CD4-positive, alpha-beta T cell treated with Interleukin-17A for 4 hours (primary cell): ENCODE measurements around the gene PITX3.

Source experiments
- DNase-seq: peaks from one replicate; pipeline ENCODE4 v3.0.0-alpha.2; 2020; ENCODE audit warnings: mixed read lengths

PITX3 gene

DNA sequence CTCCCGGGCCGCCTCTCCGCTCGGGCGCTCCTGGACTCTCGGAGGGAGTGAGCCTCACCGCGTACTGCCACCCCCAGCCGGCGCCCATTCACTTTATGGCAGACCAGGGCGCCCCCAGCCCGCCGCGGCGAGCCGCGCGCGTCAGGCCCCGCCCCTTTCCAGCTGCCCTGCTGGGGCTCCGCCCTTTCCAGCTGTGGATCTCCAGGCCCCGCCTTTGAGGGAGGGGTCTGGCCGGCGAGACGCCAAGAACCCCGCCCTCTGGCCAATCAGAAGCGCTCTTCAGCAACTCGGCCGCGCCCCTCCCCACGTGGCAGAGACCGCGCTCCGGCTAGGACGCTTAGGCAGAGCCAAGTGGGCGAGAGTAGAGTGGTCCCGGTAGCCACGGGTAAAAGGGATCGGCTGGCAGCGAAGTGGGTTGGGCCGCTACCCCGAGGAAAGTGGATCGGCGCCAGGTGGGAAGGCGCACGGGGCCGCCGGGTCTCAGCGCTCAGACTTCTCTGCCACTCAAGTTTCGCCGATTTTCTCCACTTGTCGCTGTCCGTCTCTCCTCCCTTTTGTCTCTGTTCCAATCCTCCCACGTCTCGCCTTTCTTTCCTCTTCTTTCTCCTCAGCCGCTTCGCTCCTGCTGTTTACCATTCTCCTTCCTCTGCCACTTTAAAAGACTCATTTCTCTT is at the start of gene PITX3:
PITX3 (minus strand) TSS at position 69 of the 674 bp plus-strand sequence. CDS start 9,432 bp downstream, outside the sequence.
- peak; percentile 88 for DNase-seq

DNA sequence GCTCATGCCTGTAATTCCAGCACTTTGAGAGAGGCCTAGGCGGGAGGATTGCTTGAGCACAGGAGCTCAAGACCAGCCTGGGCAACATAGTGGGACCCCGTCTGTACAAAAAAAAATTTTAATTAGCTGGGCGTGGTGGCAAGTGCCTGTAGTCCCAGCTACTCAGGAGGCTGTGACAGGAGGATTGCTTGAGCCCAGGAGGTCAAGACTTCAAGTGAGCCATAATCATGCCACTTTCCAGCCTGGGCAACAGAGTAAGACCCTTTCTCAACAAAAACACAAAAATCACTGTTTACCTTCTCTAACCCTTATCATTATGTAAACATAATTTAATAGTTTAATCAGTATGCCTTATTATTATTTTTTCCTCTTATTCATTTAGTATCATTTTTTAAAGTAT is 48.5 kb upstream of the PITX3 start:
- no peak for DNase-seq

DNA sequence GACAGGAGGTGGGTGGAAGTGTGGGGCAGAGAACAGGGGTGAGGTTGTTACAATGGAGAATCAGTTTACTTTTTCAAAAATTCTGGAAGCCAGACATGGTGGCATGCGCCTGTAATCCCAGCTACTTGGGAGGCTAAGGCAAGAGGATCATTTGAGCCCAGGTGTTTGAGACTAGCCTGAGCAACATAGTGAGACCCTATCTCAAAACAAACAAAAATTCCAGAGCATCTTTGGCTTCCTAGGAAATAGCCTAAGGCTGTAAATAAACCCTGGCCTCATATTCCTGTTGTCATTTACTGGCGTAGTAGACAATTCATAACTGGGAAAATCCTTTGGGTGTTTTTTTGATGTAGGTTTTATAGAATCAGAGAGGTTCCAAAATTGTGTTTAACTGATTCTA is 48.0 kb upstream of the PITX3 start:
- DNase-seq: no peak

DNA sequence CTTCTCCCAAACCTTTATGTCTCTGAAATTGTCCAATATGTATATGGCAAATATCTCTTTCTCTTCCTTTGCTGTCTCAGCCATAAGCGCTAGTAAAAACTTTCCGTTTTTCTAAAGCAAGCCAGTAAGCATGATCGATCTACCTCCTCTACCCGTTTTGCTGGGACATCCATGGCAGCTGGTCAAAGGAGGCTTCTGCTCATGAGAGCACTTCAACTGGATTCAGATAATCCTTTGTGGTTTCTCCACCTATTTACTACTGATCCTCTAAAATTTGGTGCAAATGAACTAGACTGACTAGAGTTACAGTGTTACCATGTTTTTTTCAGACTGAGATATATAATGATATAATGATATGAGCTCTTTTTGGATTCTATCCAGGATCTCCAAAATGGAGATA is 46.7 kb upstream of the PITX3 start:
- DNase-seq: no peak

DNA sequence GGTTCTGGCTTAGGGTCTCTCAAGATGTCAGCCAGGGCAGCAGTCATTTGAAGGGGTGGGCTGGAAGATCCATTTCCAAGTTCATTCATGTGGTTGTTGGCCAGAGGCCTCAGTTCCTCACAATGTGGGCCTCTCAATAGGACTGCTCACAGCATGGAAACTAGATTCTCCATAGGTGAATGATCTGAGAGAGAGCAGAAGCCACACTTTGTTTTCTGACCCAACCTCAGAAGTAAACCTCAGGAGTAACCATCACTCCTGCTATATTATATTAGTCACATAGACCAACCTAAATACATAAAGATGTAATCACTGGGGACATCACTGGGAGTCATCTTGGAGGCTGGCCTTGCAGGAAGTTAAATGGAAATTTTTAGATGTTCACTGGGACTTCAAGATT is 46.2 kb upstream of the PITX3 start:
- DNase-seq: no peak

DNA sequence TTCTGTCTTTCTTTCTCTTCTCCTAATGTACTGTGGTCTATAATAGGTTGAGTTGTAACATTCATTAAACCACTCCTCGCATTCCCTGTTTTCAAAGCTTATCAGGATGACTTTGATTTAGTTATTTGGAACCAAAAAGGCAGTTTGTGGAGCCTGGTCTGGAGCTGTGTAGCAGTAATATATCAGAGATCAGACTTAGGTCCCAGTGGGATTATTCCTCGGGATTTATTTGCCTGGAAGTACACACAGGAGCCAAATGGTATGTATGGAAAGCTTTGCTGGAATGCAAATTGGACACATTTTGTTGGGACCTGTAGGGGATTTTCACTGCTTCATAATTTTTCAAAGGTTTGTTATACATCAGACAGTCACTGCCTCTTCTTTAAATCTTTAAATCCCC is 44.9 kb upstream of the PITX3 start:
- DNase-seq: no peak

DNA sequence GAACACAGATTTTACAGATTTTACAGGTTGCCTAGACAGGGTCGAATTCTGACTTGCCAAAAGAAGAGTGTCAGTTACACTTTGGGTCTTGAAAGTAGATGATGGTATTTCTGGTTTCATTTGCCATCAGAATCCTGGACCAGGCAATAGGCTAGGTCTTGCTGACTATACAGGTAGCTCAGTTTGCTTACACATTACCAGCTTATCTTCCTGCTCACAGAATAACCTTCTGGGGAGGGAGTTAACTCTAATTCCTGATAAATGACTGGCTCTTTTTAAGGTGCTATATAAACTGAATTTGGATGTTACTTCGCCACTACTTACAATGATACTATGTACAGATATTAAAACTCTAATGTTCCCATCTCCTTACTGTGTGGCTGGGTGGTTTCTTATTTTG is 43.8 kb upstream of the PITX3 start:
- no peak for DNase-seq

DNA sequence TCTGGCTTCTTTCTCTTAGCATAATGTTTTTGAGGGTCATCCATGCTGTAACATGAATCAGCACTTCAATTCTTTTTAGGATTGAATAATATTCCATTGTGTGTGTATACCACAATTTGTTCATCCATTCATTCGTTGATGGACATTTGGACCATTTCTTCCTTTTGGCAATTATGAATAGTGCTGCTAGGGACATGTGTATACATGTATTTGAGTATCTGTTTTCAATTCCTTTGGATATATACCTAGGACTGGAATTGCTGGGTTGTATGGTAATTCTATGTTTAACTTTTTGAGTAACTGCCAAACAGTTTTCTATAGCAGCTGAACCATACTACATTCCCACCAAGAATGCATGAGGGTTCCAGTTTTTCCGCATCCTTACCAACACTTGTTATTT is 43.2 kb upstream of the PITX3 start:
- DNase-seq: no peak

DNA sequence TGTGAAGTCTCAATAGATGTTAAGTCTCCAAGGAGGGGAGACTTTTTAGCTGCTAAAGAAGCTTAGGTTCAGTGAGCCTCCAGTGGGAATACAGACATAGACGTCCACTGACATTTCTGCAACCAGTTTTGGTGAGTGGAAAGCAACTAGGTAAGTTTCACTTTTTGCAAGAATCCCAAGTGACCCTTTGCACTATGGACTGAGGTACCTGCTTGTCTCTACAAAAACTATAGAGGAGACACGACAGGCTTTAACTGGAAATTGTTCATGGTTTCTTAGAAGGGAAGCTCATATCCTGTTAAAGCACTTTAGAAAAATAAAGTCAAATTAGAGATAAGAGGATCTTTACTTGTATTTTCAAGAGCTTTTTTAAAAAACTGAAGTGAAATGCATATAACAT is 42.6 kb upstream of the PITX3 start:
- no peak for DNase-seq

DNA sequence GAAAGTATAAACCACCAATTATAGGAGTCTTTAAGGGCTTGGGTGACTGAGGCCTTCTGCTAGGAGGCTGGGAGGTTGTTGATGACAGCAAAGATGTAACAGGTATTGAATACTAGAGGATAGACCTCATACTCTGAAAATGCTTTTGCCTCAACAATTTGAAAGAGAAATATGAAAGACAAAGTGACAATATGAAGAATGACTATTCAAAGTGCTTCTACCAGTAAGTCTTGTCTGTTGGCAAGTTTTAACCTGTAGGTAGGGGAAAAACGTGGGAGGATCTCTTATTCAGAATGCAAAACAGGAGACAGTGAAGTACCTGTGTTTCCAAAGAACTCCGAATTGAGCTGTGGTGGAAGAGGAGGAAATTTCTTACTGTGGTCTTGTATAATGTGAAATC is 42.2 kb upstream of the PITX3 start:
- DNase-seq: no peak

DNA sequence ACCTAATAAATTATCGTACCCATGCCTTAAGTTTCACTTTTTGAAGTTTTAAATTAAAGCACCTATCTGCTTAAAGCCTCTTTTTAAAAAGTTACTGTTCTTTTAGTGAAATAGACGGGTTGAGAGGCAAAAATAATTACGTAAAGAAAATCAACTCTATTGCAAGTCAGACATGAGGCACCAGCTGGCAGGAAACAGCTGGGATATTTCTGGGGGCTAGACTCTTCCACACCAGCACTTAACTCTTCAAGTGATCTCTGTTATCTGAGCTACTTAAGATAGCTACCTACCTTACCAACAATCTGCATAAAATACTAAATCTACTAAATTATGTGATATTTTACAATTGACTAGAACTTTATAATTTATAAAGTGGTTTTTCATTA is 39.8 kb upstream of the PITX3 start:
- no peak for DNase-seq

DNA sequence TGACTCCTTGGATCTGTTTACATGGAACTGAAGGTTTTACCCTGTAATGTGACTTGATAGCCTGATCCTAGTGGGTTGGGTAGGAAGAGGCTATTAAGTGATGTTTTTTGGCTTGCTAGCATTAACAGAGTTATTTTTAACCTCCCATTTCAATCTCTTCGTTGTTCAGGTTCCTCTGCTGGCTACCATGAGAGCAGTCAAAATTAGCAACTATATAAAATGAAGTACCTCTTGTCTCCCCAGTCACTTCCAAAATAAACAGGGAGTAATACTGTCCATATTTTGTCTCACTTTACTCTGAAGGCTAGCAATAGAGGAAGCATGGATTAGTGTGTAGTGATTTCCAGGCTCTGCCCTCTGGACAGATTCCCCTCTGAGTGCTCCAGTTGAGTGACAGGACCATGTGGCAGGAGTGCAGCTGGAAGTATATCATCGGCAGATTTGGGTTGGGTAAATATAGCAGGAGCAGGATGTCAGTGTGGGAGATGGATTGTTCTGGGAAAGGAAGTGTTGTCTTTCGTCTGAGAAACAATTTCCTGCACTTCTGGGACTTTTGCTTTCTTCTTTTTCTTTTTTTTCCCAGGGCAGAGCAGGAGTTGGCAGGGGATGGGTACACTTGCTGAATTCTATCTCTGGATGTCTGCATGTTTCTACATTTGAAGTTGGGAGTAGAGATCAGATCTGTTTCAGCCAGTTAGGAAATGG is 39.2 kb upstream of the PITX3 start:
- no peak for DNase-seq

DNA sequence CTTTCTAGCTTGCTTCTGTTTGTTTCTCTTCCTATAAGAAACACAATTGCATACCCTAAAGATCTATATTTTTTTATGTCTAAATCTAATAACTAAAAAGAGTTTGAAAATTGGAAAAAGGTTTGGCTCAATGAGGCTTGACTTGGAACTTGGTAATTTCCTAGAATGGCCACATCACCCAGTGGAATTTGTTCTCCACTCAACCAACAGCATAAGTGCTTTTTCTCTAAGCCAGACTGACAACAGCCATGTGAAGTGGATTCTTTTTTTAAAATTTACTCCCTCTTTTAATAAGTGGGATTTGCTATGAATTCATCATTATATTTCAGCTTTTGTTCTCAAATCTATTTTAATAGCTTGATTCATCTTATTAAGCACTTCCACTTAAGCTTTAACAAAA is 37.8 kb upstream of the PITX3 start:
- no peak for DNase-seq

DNA sequence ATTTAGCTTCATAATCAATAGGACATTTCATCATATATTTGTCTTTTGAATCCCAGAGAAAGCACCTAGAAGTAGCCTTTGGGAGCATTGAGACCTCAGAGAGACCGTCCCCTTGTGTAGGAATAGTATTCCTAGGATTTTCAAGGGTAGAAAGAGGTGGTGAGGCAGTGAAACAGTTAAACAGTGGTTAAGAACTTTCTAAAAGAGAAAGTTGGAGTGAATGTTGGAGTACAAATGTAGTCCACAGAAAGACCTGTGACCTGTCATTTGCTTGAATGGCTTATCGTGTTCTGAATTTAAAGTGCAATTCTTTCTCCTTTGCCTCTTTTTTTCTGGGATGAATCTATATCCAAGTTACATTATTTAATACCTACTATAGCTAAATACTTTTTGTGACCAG is 34.0 kb upstream of the PITX3 start:
- DNase-seq: no peak

DNA sequence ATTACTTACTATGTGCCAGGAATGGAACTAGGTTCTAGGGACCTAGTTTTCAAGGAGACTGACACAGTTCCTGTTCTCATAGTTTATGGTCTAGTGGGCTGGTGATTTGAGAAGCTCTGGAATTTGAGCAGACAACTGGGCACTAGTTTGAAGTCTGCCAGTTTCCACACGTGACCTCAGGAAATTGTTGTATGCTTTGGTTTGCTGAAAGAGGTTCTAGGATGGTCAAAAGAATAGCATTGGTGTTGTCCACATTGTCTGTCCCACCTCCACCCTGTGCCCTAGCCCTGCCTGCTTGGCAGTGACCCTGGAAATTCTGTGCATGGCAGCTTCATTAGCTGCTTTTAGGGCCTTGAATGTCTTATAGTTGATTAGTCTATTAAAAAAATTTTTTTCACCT is 32.8 kb upstream of the PITX3 start:
- no peak for DNase-seq

DNA sequence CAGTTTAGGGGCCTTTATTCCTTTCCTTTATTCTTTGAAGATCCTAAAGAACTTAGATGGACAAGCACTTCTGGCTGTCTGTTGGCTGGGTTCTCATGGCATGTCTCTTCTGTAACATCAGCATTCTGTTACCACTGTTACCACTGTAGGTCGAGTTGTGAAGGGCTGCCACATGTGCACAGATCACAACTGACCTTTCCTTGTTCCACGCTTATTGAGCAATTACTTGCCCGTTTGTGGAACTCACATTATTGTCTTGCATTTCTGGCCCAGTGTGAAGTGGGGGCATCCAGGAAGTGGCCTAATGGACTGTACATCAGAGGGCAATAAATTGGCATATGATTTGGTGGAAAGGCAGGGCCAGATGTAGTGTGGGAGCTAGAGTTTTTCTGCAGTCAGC is 27.7 kb upstream of the PITX3 start:
- DNase-seq: no peak

DNA sequence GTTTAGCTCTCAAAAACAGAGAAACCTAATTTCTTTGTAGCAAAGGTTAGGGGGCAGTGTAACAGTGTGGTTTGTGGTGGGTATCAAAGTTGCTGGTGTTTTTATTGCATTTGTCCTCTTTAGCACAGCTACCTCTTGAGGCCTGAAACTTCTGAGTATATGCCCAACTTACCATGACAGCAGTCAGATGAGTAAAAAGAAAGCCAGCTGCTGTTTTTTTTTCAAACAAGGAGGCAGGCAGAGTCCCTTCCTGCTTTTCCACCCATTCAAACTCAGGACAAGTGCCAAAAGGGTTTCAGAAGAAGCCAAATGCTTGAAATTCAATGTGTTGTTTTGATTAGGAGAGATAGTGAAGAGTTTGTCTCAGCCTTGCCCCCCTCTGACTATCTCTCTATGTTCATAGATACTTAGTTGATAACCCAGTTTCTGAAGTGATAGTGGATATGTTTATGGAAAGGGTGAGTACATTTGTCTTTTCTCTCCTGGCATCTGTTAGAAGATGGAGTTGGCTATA is 27.1 kb upstream of the PITX3 start:
- no peak for DNase-seq

DNA sequence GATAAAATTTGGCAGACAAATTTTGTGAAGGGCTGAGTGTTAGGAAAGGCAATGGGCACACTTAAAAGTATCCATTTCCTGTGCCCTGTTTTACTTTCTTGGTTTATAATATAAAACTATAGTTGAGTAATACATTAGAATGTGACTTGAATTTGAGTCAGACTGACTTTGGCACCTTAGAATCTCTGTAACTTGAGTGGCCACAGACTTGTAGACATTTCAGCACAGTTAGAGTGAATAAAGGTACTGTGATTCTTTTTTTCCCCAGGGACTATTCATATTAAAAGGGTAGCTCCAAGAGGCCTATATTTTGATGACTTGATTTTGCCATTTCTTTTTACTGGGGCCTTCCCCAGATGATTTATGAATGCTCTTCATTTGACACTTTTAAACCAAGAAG is 26.4 kb upstream of the PITX3 start:
- DNase-seq: no peak

DNA sequence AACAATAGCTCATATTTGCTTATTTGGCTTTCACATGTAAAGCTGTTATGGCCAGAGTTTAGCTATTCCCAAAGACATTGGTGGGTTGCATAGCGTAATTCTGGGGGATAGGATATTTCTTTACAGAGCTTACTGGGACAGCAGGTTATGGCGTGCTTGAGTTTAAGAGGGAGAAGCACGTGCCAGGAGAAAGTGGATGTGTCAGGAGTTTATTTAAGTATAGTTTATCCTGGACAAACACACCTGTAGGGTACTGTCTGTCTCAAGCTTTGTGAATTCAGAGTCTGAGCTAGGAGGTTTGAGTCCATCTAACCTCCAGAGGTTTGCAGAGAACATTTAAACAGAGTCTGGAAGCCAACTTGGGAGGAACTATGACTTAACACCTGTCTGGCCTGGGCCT is 25.4 kb upstream of the PITX3 start:
- DNase-seq: no peak

DNA sequence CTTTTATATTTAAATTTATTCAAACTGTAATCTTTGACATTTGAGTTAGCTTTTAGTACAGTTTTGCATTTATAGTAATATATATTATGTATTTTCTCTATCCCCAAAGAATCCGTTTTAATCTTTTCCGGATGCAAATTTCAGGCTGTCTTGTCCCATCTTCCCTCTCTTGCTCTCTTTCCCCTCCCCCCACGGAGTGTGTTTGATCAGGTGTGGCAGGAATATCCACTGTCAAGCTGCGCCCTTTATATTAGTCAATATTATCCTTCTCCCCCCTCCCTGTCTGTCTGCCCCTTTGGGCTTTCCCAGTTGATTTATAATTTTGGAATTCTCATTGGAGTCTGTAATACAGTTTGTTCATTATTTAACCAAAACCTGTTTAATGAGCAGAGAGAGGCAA is 23.1 kb upstream of the PITX3 start:
- no peak for DNase-seq

DNA sequence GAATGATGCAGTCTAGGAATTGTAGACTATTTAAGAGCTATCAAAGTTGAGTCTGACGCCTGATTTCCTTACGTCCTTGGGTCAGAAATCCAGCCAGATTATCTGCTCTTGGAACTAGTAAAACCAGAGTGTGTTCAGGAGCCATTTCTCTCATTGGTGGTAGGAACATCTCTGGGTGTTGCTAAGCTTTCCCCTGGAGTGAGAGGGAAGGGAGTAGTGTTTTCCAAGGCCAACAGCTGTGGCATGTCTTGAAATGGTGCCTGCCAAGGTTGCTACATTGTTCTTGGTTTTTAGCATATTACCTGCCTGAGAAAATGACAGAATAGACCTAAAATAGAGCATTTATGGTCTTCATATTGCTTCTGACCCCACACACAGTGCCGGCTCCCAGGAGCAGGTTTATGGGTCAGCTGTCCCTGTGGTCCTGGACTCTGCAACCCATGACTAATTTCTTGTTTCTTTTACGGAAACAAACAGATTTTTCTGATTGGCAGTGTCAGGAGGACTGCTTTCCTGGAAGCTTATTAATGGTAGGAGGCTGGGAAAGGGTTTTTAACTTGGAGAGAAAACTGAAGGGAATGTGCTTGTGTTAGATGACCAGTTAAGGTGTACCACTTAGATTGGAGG is 21.5 kb upstream of the PITX3 start:
- no peak for DNase-seq

DNA sequence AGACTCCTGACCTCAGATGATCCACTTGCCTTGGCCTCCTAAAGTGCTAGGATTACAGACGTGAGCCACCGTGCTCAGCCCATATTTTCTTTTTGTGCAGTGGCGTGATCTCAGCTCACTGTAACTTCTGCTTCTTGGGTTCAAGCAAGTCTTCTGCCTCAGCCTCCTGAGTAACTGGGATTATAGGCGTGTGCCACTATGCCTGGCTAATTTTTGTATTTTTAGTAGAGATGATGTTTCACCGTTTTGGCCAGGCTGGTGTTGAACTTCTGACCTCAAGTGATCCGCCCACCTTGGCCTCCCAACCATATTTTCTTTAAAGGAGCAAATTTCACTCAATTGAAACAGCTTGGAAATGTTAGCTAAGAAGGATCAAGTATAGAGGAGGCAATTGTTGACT is 20.5 kb upstream of the PITX3 start:
- no peak for DNase-seq

DNA sequence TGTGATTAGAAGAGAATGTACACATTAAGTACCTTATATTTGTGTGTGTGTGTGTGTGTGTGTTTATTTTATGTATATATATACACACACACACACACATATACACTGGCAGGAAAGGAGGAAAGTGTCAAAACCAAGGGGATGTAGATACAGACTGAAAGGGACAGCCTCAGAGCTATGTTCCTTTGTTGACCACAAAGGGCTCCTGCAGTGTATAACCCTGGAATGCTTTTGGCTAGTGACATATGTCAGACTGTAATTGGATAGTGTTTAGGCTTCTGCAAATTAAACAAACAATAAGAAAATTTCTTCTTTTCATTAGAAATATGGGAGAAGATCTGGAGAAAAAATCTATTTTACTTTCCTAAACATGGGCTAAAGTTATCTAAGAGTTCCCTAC is 19.9 kb upstream of the PITX3 start:
- no peak for DNase-seq

DNA sequence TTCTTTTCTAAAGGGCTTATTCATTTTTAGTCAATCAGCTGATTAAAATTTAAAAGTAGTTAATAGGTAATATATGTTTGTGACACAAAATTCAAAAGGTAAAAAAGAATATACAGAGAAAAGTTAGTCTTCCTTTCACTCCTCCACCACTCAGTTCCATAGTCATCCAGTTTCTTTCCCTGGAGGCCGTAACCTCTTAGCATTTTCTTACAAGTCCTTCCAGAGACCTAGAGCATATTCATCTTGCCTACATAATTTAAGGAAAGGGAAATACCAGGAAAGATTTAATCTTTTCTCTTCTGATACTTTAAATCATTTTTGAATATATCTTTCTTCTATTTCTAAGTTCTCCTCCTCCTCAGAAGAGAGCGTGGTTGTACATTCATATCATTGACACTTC is 14.1 kb upstream of the PITX3 start:
- no peak for DNase-seq
